Fibroblast of the conjunctiva (primary cell): ENCODE data around the gene FAM124A.

Experiments
- DNase-seq: peaks from one replicate; pipeline ENCODE4 v3.0.0-alpha.2; 2010; ENCODE audit warnings: low read depth

Gene FAM124A

GRCh38 chr13:51220706-51221105 is 1.5 kb upstream of the FAM124A start:
- no peak for DNase-seq

DNA sequence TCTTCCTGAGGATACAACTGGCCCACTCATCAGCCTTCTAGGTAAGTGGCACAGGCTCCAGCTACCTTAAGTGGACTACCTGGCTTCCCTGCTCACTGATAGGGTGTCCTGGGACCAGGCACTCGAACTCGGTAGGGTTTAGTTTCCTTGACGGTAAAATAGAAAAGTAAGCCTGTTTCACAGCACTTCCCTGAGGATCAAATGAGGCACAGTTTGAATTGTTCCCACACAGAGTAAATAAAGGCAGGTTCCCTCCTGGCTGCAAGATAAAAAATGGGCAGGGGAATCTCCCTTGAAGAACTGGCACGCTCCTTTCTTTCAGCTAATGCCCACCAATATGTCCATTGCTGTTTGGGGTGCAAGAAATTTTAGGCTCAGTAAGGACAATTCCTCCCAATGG is 1.1 kb upstream of the FAM124A start:
- no peak for DNase-seq

- no peak for DNase-seq
Measured at GRCh38 chr13:51221674-51222036, 543 bp upstream of the FAM124A start.

GRCh38 chr13:51222686-51223559 is 725 bp downstream of the FAM124A start:
- DNase-seq, result no peak

DNA sequence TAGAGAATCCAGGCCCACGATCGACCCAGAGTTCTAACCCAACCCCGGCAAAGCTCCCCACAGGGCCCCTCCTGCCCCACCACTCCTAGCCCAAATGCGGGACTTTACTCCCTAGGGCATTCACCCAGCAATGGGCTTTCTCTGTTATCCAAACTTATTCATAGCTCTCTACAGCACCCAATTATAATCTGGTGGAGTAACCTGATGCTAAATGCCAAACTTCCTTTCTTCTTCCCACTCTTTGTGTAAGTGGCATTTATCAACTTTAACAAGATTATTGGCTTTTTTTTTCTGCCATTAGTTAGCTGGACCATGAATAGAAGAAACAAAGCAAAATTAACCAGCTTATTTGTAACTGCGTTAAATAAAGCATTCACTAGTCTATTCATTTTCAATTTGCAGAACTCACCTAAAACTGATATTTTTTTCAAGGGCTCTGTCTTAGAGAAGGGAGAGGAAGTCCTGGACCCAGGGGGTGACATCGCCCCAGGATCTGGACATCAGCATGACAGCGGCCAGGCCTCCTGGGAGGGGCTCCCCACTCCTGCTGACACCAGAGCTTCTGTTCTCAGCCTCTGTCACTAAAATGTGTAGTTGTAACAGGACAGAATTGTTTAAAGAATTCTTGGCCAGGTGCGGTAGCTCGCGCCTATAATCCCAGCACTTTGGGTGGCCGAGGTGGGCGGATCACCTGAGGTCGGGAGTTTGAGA is 1.5 kb downstream of the FAM124A start:
- no peak for DNase-seq

DNA sequence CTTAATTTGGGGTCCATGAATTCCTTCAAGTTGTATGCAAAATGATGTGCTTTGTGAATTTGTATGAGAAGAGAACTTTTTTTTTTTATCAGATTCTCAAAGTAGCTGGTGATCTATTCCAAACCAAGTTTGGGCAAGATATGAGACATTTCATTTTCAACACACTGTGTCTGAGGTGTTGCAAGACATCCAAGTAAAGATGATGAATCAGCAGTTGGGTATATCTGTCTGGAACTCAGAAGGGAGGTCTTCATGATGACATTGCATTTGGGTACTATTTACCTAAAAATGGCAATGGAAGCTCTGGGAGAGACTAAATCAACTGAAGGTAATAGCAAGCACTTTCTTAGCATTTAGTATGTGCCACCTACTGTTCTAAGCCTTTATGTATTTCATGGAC is 2.8 kb downstream of the FAM124A start:
- DNase-seq, result no peak

GRCh38 chr13:51227404-51227803 is 5.2 kb downstream of the FAM124A start:
- no peak for DNase-seq

GRCh38 chr13:51229101-51229719 is 7.0 kb downstream of the FAM124A start:
- no peak for DNase-seq

DNA sequence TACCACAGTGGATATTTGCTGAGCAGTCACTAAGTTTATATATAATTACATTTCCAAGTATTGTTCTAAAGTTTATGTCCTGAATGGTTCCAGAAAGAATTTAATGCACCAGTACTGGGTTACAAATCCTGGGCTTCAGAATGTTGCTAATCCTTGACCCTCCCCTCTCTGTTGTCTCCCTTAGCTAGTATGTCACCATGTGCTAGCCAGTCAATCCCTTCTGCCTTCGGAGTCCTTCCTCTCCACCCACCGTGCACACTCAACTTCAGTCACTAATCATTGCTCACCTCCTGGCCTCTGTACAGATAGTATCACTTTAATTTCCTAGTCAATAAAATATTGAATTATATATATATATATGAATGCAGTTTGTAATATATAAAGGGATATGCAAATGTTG is 7.5 kb downstream of the FAM124A start:
- no peak for DNase-seq

- peak; percentile 17 for DNase-seq
Measured at GRCh38 chr13:51230477-51231105, 8.4 kb downstream of the FAM124A start.

GRCh38 chr13:51231456-51231855 is 9.3 kb downstream of the FAM124A start:
- no peak for DNase-seq

DNA sequence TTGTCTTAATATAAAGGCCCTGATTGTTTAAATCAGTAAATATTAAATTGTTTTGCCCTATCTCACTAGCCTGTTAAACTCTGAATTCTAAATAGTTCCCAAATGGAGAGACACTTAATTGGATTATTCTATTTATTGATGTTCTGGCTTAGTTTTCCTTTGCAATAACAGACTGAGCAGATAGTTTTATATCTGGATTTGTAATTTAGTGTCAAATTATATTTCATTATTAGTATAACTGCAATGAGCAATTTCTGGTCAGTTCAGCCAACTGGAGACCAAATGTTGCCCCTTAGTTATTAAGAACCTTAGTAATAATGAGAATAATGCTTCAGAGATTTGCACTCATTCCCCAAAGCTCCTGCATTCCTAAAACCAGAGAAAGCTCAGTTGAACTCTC is 10.1 kb downstream of the FAM124A start:
- no peak for DNase-seq

DNA sequence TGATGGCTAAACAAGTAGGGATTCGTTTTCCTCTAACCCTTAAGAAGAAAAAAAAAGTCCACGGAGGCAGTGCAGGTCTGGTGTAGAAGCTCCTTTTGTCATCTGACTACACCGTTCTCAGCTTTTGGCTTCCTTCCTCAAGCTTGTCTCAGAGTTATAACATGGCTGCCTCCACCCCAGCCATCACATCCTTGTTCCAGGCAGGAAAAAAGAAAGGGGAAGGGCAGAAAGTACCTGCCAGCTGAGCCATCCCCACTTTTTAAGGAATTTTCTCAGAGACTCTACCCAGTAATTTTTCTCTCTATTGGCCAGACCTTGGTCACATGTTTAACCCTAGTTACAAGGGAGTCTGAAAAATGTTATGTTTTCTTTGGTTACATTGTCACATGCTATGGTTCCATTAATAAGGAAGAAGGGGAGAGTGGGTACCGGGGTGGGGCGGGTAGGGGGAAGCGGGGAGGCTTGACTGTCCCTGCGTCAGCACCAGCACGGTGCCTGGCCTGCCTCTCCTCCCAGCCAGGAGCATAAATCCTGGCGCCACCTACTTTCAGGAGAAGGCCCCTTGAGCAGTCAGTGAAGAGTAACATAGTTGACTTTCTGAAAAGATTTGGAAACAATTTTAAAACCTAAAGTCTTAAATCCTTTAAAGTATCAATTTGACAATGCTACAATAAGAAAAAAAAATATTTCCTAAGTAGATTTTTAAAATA is 11.1 kb downstream of the FAM124A start:
- DNase-seq, result no peak

GRCh38 chr13:51234676-51235075 is 12.5 kb downstream of the FAM124A start:
- DNase-seq, result no peak

- DNase-seq, result no peak
Measured at GRCh38 chr13:51235186-51235585, 13.0 kb downstream of the FAM124A start.

DNA sequence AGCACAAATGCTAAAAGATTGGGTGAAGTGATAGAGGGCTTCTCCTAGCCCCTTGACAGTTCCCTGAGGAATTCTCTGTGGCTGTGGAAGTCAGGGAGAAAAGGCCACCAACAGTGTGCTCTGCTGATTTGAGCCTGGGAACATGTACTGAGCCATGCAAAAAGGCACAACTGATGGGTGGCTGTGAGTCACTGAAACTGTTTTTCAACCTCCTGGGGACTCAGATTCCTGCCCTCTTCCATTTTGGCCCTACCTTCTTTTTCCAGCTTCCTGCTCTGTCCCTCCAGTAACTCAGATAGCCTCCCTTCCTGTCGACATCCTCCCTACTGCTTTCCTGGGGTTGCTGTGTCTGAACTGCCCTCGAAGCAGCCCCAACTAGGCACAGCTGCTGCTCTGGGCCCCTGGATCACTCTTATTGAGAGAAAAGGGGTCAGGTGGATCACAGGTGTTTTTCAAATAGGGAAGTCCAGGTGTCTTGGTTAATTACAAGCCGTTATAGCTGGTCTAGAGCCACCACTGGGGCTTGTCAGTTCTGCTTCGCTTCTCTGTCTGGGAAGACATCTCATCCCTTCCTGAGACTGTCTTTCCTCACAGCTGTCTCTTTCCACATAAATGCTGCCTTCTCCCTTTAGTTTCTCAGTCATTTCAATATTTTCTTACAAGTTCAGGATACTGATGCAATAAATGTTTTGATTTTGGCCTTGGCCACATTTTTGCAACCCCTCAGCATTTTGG is 13.7 kb downstream of the FAM124A start:
- no peak for DNase-seq

GRCh38 chr13:51236491-51236792 is 14.2 kb downstream of the FAM124A start:
- no peak for DNase-seq

- DNase-seq, result no peak
Measured at GRCh38 chr13:51237386-51237785, 15.2 kb downstream of the FAM124A start.

- DNase-seq, result no peak
Measured at GRCh38 chr13:51237887-51238286, 15.7 kb downstream of the FAM124A start.

GRCh38 chr13:51240178-51240577 is 18.0 kb downstream of the FAM124A start:
- DNase-seq, result no peak

DNA sequence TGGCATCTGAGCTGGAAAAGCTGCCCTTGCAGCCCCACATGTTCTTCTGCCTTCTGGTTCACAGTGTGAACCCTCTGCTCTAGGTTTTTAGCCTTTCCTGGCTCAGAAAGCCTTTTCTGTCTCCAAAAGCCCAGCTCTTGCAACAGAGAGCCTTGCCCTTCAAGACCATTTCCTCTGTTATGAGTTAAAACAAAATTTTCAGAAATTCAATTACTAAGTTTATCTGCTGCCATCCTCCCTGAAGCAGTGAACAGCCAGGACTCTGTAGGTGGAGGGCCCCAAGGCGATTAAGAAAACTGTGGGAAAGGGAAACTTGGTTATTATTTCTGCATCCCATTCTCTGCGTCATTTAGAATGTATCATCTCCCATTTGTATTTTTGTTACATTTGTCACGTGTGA is 18.8 kb downstream of the FAM124A start:
- no peak for DNase-seq
